Activated T-cell treated with anti-CD3 and anti-CD28 coated beads for 48 hours (primary cell): ENCODE results near the gene HOXC6.
A peak's percentile ranks its signal among the peaks of the same experiment; 100 is the strongest.

Experiments used
- DNase-seq: peaks from one replicate; pipeline ENCODE4 v3.0.0-alpha.2; 2020; ENCODE audit warnings: low read depth

HOXC6 gene

GRCh38 chr12:54016051-54016450, 12.2 kb upstream of the HOXC6 start:
- no peak for DNase-seq

DNA sequence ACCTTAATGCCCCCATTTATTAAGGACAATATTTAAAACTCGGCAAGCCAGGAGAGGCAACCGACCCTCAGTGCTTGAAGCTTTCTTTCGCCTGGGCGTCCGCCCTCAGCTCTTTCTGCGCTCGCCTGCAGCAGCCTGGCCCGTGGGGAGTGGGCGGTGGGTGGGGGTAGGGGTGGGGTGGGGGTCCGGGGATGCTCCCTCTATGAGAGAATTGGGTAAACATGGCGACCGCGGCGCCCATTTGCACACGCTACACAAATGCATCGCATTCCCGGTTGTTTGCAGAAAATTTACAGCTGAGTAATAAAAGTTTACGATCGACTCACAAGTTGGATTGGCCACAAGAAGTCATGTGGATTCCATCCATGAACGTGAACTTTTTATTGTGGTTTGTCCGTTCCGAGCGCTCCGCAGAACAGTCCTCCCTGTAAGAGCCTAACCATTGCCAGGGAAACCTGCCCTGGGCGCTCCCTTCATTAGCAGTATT, 11.7 kb upstream of the HOXC6 start:
- no peak for DNase-seq

DNA sequence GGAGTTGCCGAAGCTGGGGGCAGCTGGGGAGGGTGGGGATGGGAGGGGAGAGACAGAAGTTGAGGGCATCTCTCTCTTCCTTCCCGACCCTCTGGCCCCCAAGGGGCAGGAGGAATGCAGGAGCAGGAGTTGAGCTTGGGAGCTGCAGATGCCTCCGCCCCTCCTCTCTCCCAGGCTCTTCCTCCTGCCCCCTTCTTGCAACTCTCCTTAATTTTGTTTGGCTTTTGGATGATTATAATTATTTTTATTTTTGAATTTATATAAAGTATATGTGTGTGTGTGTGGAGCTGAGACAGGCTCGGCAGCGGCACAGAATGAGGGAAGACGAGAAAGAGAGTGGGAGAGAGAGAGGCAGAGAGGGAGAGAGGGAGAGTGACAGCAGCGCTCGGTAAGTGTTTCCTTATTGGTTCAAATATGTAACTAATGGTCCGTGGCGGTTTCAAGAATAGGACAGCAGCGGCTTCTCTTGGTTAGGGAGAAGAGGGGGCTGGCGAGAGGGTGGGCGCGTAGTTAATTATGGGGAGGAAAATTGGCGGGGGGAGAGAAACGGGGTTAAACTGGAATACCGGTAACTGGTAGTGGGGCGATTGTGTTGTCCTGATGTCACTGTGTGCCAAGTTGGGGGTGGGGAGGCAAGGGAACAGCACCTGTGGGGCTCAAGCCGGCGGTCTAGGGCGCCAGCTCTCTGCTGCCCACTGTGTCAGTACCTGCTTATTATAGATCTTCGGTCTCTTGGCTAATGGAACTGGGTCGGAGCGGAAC, 11.0 kb upstream of the HOXC6 start:
- DNase-seq, result no peak

DNA sequence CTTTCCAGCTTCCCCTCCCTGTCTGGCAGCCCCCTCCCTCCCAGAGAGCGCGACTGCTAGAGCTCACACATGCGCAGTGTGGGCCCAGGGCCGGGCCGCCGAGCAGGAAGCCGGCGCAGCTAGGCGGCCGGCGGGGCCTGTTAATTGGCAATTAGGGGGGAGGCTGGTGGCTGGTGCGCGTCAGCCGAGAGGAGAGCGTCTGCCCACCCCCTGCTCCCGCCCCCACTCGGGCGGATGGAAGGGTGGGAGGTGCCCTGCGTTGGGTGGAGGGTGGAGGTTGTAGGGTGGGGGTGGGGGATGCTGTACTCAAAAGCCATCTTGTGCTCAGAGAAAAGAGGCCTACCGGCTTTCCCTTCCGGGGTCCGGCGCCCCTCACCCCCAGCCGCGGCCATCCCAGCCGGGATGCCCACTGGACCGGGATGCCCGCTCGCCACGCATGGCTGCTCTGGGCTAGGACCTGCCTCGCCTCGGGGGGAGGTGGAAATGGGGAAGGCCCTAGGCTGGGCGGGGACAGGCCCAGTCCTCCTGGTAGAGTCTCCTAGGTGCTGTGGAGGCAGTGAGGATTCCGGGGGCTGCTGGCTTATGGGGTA, 10.3 kb upstream of the HOXC6 start:
- peak; percentile 69 for DNase-seq

GRCh38 chr12:54018468-54018984, 9.7 kb upstream of the HOXC6 start:
- DNase-seq, result no peak

- no peak for DNase-seq
Observed at GRCh38 chr12:54019091-54019811, 9.0 kb upstream of the HOXC6 start.

- no peak for DNase-seq
Observed at GRCh38 chr12:54019924-54020590, 8.2 kb upstream of the HOXC6 start.

GRCh38 chr12:54020591-54021405, 7.4 kb upstream of the HOXC6 start:
- no peak for DNase-seq

- no peak for DNase-seq
Observed at GRCh38 chr12:54021432-54022013, 6.7 kb upstream of the HOXC6 start.

DNA sequence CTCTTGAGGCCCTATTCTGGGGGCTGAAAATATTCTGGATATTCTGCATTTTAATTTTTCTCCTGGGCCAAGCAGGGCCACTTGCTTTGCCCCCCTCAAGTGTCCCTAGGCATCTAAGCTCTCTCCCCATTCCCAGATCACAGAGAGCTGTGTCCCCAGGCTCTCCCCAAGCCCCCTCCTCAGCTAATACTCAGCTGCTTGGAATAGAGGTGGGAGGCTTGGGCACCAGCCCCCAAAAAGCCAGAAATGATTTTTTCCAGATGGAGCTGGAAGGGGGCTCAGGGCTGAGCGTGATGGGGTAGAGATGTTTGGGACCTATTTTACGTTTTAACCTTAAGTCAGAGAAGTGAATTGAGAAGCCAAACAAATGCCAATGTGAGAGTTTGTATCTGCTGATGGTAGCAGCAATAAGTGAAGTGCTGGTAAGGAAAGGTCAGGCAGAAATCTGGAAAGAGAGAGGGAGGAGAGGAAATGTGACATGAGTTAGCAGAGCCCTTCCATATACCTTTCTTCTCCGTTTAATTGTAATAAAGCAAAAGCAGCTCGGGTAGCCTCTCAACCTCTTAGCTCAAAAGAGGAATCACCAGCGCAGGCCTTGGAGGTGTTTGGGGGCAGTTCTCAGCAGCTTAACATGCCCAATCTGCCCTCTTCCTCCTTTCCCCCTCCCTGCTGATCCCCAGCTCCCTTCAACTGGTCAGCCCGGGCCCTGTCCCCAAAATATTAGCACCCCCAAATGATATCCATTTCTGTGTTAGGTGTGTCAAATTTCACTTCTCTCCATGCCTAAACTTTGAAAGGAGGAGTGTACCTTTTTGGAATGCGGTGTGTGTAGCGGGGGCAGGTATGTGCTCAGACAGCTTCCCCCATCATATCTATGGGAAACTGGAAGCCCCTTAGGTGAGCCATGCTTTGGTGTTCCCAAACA, 5.0 kb upstream of the HOXC6 start:
- DNase-seq, result no peak

- DNase-seq, result no peak
Observed at GRCh38 chr12:54024127-54024526, 4.1 kb upstream of the HOXC6 start.

DNA sequence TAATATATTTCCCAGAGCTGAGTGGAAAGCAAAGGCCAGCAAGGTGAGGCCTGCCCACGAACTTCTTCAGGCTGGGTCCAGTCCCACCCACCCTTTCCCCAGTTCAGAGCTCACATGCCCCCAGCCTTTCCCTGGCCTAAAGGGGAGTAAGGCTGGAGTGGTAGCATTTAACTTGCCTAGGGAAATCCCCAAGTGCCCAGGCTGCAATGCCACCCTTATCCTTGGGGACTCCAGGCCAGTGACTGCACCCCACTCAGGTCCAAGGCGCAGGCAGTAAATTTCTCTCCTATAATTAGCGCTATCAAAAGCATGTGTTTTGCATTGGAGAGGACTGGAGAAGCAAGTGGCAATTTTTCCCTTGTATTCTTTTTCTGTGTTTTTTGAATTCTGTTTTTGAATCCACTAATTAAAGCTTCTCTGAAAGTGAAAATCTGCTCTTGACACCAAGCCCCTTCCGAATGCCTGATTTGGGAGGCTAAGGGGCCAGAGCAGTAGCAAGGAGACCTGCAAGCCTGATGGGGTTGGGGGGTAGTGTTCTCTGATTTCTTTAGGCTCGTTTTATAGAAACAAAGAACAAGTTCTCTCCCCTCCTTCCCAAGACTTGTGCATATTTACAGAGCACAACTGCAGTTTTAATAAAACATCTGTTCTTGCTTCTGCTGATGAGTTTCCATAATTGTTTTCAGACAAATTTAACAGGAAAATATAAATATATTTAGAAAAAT, 3.5 kb upstream of the HOXC6 start:
- DNase-seq, result no peak

DNA sequence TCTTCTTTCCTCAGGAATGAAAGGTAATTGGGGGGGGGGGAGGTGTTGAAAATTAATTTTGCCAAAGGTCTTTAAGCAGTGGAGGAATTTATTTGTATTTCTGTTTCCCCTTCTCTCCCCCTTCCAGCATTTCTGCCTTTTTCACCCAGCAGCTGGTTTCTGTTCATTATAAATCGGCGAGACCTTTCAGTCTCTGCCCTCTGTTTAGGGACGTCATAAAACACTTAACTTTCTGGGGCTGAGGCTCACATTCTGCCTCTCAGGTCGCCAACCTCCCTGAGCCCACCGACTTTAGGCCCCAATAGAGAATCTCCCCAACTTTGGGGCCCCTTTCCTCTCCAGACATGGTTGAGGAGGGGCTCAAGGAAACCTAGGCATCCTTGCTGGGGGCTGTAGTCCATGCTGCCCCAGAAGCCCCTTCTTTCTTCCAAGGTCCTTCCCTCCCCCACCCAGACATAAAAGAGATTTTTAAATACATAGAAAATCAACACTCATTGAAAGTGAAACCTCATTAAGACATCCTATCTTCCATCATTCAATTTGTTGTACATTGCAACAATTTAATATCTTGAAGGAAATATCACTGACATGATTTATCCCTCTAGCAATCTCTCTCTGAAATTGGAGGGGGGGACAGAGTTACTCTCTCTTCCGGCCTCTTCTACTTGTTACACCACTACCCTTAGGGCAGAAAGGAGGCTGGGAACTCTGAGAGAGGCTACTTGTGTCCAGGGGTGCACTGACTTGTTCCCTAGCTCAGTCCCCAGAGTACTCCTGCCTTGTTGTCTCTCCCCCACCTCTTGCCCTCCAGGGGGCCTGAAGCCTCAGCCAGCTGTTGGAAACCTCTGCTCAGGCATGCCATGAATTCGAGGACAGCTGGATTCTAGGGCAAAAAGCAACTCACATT, 2.5 kb upstream of the HOXC6 start:
- no peak for DNase-seq

GRCh38 chr12:54026640-54027441, 1.4 kb upstream of the HOXC6 start:
- no peak for DNase-seq

DNA sequence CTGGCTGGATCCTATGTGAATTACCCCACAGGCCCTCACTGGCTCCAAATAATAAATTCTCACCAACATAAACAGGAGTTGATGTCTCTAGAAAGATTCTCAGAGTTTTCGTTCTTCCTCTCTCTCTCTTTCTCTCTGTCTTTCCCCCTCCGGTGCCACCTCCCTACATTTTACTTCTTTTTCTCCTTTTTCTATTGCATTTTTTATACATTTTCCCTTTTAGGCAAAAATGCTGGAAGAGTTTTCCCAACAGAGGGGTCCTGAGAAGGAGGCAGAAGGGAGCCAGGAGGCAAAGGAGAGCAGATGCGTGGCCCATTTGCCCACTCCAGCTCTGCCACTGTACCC, 826 bp upstream of the HOXC6 start:
- no peak for DNase-seq

DNA sequence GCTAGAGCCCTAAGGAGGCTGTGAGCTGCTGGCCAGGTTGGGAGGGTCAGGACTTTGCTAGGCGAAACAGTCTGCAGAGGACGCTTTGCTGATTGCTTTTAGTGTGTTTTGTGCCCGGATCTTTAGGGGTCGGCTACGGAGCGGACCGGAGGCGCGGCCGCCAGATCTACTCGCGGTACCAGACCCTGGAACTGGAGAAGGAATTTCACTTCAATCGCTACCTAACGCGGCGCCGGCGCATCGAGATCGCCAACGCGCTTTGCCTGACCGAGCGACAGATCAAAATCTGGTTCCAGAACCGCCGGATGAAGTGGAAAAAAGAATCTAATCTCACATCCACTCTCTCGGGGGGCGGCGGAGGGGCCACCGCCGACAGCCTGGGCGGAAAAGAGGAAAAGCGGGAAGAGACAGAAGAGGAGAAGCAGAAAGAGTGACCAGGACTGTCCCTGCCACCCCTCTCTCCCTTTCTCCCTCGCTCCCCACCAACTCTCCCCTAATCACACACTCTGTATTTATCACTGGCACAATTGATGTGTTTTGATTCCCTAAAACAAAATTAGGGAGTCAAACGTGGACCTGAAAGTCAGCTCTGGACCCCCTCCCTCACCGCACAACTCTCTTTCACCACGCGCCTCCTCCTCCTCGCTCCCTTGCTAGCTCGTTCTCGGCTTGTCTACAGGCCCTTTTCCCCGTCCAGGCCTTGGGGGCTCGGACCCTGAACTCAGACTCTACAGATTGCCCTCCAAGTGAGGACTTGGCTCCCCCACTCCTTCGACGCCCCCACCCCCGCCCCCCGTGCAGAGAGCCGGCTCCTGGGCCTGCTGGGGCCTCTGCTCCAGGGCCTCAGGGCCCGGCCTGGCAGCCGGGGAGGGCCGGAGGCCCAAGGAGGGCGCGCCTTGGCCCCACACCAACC, 1.5 kb downstream of the HOXC6 start:
- DNase-seq, result no peak
